ENCODE measurements around the gene CORO2A.

DNA sequence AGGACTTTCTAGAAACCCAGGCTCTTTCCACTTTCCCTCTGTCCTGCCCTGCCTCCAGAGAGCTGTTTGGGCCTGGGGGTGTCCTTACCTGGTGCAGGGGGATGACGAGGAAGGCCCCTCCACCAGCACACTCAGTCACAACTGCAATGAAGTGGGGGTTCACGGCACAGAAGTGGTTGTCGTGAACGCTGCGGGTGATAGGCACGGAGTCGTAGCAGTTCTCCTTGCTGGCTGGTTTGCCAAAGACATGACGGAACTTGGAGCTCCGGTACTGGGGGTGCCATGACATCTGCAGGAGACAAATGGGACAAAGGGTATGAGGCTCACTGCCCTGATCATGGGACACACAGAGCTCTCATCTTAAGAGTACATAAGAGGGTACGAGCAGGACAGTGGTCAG is 35.1 kb downstream of the CORO2A start:
- no peak for TF ChIP-seq POLR2A (IDR thresholded peaks at IDR 0.05)
- TF ChIP-seq, protein P1, sequence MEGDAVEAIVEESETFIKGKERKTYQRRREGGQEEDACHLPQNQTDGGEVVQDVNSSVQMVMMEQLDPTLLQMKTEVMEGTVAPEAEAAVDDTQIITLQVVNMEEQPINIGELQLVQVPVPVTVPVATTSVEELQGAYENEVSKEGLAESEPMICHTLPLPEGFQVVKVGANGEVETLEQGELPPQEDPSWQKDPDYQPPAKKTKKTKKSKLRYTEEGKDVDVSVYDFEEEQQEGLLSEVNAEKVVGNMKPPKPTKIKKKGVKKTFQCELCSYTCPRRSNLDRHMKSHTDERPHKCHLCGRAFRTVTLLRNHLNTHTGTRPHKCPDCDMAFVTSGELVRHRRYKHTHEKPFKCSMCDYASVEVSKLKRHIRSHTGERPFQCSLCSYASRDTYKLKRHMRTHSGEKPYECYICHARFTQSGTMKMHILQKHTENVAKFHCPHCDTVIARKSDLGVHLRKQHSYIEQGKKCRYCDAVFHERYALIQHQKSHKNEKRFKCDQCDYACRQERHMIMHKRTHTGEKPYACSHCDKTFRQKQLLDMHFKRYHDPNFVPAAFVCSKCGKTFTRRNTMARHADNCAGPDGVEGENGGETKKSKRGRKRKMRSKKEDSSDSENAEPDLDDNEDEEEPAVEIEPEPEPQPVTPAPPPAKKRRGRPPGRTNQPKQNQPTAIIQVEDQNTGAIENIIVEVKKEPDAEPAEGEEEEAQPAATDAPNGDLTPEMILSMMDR (IDR thresholded peaks at IDR 0.05): no peak
